Measurements from ENCODE around the gene ATP9A. TPM values are rescaled to one million over a fixed set of nuclear protein-coding genes. Genes with fewer than 3 reads are reported as not detected.

The ATP9A gene
- polyA plus RNA-seq, 1 experiment, result 35.3 TPM

GRCh38 chr20:51551186-51551585, 217.0 kb downstream of the ATP9A start:
- no peak for TF ChIP-seq CTCF (IDR thresholded peaks at IDR 0.05; ENCODE audit: low read depth, low read length)
- DNase-seq (ENCODE audit: low read depth, low spot score), result no peak
- POLR2A ChIA-PET, result no interaction called here
- H3K4me3 ChIP-seq (ENCODE audit: low read depth, low read length), result no peak overlapping the region
- no peaks in the 10 kb centered on the region for H3K27me3 ChIP-seq (ENCODE audit: control insufficient read depth, insufficient read depth, low read length)
- H3K9me3 ChIP-seq (ENCODE audit: control insufficient read depth, insufficient read depth, low read length), result no peaks in the 10 kb centered on the region
- H3K27ac ChIP-seq (ENCODE audit: low read depth, low read length), result no peak overlapping the region
- CTCF ChIA-PET, result no interaction called here

- DNase-seq (ENCODE audit: low read depth, low spot score), result no peak
- Histone ChIP-seq H3K27ac (ENCODE audit: low read depth, low read length) (no peak overlapping the region), H3K27me3 (ENCODE audit: control insufficient read depth, insufficient read depth, low read length) (no peaks in the 10 kb centered on the region), H3K4me3 (ENCODE audit: low read depth, low read length) (no peak overlapping the region), H3K9me3 (ENCODE audit: control insufficient read depth, insufficient read depth, low read length) (no peaks in the 10 kb centered on the region)
- TF ChIP-seq CTCF (IDR thresholded peaks at IDR 0.05; ENCODE audit: low read depth, low read length), result no peak
- ChIA-PET POLR2A (no interaction called here), CTCF (no interaction called here)
Measured at GRCh38 chr20:51549474-51549873, 218.7 kb downstream of the ATP9A start.

- H3K27me3 ChIP-seq (ENCODE audit: control insufficient read depth, insufficient read depth, low read length), result no peaks in the 10 kb centered on the region
- no peak overlapping the region for H3K27ac ChIP-seq (ENCODE audit: low read depth, low read length)
- no peak for TF ChIP-seq CTCF (IDR thresholded peaks at IDR 0.05; ENCODE audit: low read depth, low read length)
- DNase-seq (ENCODE audit: low read depth, low spot score), result no peak
- ChIA-PET CTCF (no interaction called here), POLR2A (no interaction called here)
- no peak overlapping the region for H3K4me3 ChIP-seq (ENCODE audit: low read depth, low read length)
- H3K9me3 ChIP-seq (ENCODE audit: control insufficient read depth, insufficient read depth, low read length), result no peaks in the 10 kb centered on the region
Measured at GRCh38 chr20:51547951-51548350, 220.2 kb downstream of the ATP9A start.

Other genes starting within 250 kb of the ATP9A start
- gene NFATC2, start 225.7 kb downstream of the ATP9A start, polyA plus RNA-seq (2011; rRNA removed), result 0.07 and 0.09 TPM in 2 replicates
- gene SALL4, start 34.1 kb upstream of the ATP9A start, polyA plus RNA-seq (2011; rRNA removed), result 0.46 and 0.57 TPM in 2 replicates

Data from AG04450 (cell line).